A549 (cell line): Measurements from ENCODE around the gene SNAP91. TPM values are rescaled to one million over a fixed set of nuclear protein-coding genes. Genes with fewer than 3 reads are reported as not detected.

Experiments
- ATAC-seq, 2 experiments: fragments of 200-7000 bp in 1 of 2; fragments of >200 bp in 1 of 2; cut with Nextera tagmentation in 1 of 2; cut with Tn5 transposase in 1 of 2; 3 replicates each; pipeline versions ENCODE4 v1.8.0 to v1.9.1; 2018 to 2020; ENCODE audit warnings: mild to moderate bottlenecking in 1 of 2, moderate library complexity in 1 of 2
- CTCF ChIA-PET: fragments of 300-600 bp; sonication (Branson Sonifier 250); formaldehyde crosslinking; extraction: SDS; loops from one replicate; lab custom pipeline; 2021; ENCODE audit warnings: antibody characterized with exemption, inconsistent platforms; lab: Yijun Ruan, JAX
- POLR2A ChIA-PET: fragments of 350-600 bp; formaldehyde crosslinking; extraction: SDS; loops from one replicate; lab custom pipeline; 2021; ENCODE audit warnings: antibody characterized with exemption, inconsistent platforms; lab: Yijun Ruan, JAX
- DNase-seq, 2 experiments: peaks; one replicate each; pipeline versions ENCODE4 v3.0.0 to v3.0.0-alpha.2; 2011 to 2016; ENCODE audit warnings: low read depth in 1 of 2, low spot score in 1 of 2
- FAIRE-seq: peaks from 2 replicates; lab custom pipeline; 2011; peaks lifted over from hg19 to GRCh38; lab: Jason Lieb, UNC
- H3K27ac ChIP-seq, 2 experiments: fragments of >200 bp; sonication (Bioruptor Twin); formaldehyde crosslinking; 3 replicates each; pipeline ENCODE4 v1.5.1; 2016 to 2017
- H3K4me1 ChIP-seq: fragments of >200 bp; sonication (Bioruptor Twin); formaldehyde crosslinking; 3 replicates; pipeline ENCODE4 v1.6.1; 2016
- H3K4me2 ChIP-seq: fragments of >200 bp; sonication (Bioruptor Twin); formaldehyde crosslinking; 3 replicates; pipeline ENCODE4 v1.6.1; 2016
- H3K4me3 ChIP-seq: fragments of >200 bp; sonication (Bioruptor Twin); formaldehyde crosslinking; 3 replicates; pipeline ENCODE4 v1.5.1; 2016
- H3K9me3 ChIP-seq: fragments of >200 bp; sonication (Bioruptor Twin); formaldehyde crosslinking; 3 replicates; pipeline ENCODE4 v1.6.1; 2016
- CBX2 ChIP-seq: fragments of 200-600 bp; sonication (generic); IDR thresholded peaks from 2 replicates; pipeline ENCODE4 v1.6.1; 2016; ENCODE audit warnings: low read depth, mild to moderate bottlenecking, borderline replicate concordance
- CBX8 ChIP-seq: fragments of 200-600 bp; sonication (generic); IDR thresholded peaks from 2 replicates; pipeline ENCODE4 v1.6.1; 2016
- CEBPB ChIP-seq, 2 experiments: fragments of >200 bp in 1 of 2; sonication (Bioruptor Twin) in 1 of 2; formaldehyde crosslinking in 1 of 2; IDR thresholded peaks; 2 replicates each; pipeline ENCODE4 v1.6.1; 2012 to 2016
- EHF ChIP-seq: fragments of 250-450 bp; sonication (Bioruptor Pico); IDR thresholded peaks from 2 replicates; pipeline ENCODE4 v1.5.0; 2020; ENCODE audit warnings: mild to moderate bottlenecking
- EHMT2 ChIP-seq: fragments of 200-600 bp; sonication (generic); IDR thresholded peaks from 2 replicates; pipeline ENCODE4 v1.6.1; 2016; ENCODE audit warnings: antibody characterized with exemption, low read depth, mild to moderate bottlenecking, moderate library complexity
- ELK1 ChIP-seq: fragments of 150-350 bp; IDR thresholded peaks from 2 replicates; pipeline ENCODE4 v1.6.1; 2014; ENCODE audit warnings: low read depth, mild to moderate bottlenecking, low read length
- EP300 ChIP-seq, 2 experiments: fragments of >200 bp; sonication (Bioruptor Twin); formaldehyde crosslinking; IDR thresholded peaks; 2 replicates in 1 of 2; 3 replicates in 1 of 2; pipeline ENCODE4 v1.6.1; 2016 to 2017
- FOSL2 ChIP-seq, 2 experiments: fragments of 450-650 bp in 1 of 2; fragments of >200 bp in 1 of 2; sonication (Bioruptor Twin) in 1 of 2; formaldehyde crosslinking; IDR thresholded peaks; 2 replicates each; pipeline versions ENCODE4 v1.5.0 to v1.6.1; 2016 to 2020; ENCODE audit warnings: mild to moderate bottlenecking in 1 of 2, moderate library complexity in 1 of 2
- HDAC2 ChIP-seq: fragments of 200-600 bp; sonication (generic); IDR thresholded peaks from 2 replicates; pipeline ENCODE4 v1.6.1; 2016
- HOXA7 ChIP-seq: fragments of 250-450 bp; sonication (Bioruptor Pico); IDR thresholded peaks from 2 replicates; pipeline ENCODE4 v1.5.0; 2020; ENCODE audit warnings: mild to moderate bottlenecking, moderate library complexity
- HOXB5 ChIP-seq: fragments of 250-450 bp; sonication (Bioruptor Pico); IDR thresholded peaks from 2 replicates; pipeline ENCODE4 v1.5.0; 2020; ENCODE audit warnings: mild to moderate bottlenecking, moderate library complexity
- NFE2L2 ChIP-seq: fragments of 150-350 bp; conservative IDR thresholded peaks from 2 replicates; pipeline ENCODE4 v1.6.1; 2014; ENCODE audit warnings: low read length
- NPAS2 ChIP-seq: fragments of 250-450 bp; sonication (Bioruptor Pico); IDR thresholded peaks from 2 replicates; pipeline ENCODE4 v1.8.0; 2022; ENCODE audit warnings: mild to moderate bottlenecking, moderate library complexity, borderline replicate concordance
- PHF8 ChIP-seq: fragments of 200-600 bp; sonication (generic); IDR thresholded peaks from 2 replicates; pipeline ENCODE4 v1.6.1; 2016; ENCODE audit warnings: low read depth, mild to moderate bottlenecking, antibody characterized with exemption, moderate library complexity, borderline replicate concordance
- POLR2A ChIP-seq: IDR thresholded peaks from 2 replicates; pipeline ENCODE4 v1.6.1; 2012; ENCODE audit warnings: mild to moderate bottlenecking, low read length
- RAD21 ChIP-seq, 2 experiments: fragments of >200 bp in 1 of 2; sonication (Bioruptor Twin) in 1 of 2; formaldehyde crosslinking in 1 of 2; IDR thresholded peaks in 1 of 2; conservative IDR thresholded peaks in 1 of 2; 2 replicates in 1 of 2; 3 replicates in 1 of 2; pipeline ENCODE4 v1.6.1; 2012 to 2018; ENCODE audit warnings: inconsistent platforms in 1 of 2
- RARB ChIP-seq: fragments of 250-450 bp; sonication (Bioruptor Pico); IDR thresholded peaks from 2 replicates; pipeline ENCODE4 v1.8.0; 2021; ENCODE audit warnings: mild to moderate bottlenecking, moderate library complexity
- RCOR1 ChIP-seq: fragments of 150-350 bp; IDR thresholded peaks from 2 replicates; pipeline ENCODE4 v1.6.1; 2014; ENCODE audit warnings: antibody characterized with exemption, low read length, low read depth
- RNF2 ChIP-seq: fragments of 200-600 bp; sonication (generic); IDR thresholded peaks from 2 replicates; pipeline ENCODE4 v1.6.1; 2016; ENCODE audit warnings: low read depth, mild to moderate bottlenecking, antibody characterized with exemption, moderate library complexity, borderline replicate concordance
- SMC3 ChIP-seq: fragments of >200 bp; sonication (Bioruptor Twin); formaldehyde crosslinking; IDR thresholded peaks from 3 replicates; pipeline ENCODE4 v1.6.1; 2018; ENCODE audit warnings: inconsistent platforms
- TP53 ChIP-seq: fragments of 250-450 bp; sonication (Bioruptor Pico); IDR thresholded peaks from 2 replicates; pipeline ENCODE4 v1.5.0; 2021; ENCODE audit warnings: mild to moderate bottlenecking, moderate library complexity
- ZFP36 ChIP-seq: fragments of 450-650 bp; IDR thresholded peaks from 2 replicates; pipeline ENCODE4 v1.6.1; 2014; ENCODE audit warnings: borderline replicate concordance; ENCODE audit not compliant: partially characterized antibody
- WGBS: methylation state at CpG from one replicate; pipeline ENCODE4 v1.1.6; 2017; ENCODE audit errors: missing lambda C conversion rate; 5-methylcytosine and 5-hydroxymethylcytosine counted together
- polyA plus RNA-seq, 4 experiments: library from polyadenylated mRNA; depleted of rRNA in 3 of 4; stranded (reverse); fragments of >200 nt; fragmentation: RNase III in 1 of 4; extraction: RNeasy Plus Mini Kit Qiagen cat#74134 plus additional on column Dnase treatment in 1 of 4; gene quantifications; 2 replicates in 3 of 4; 3 replicates in 1 of 4; pipeline ENCODE4 v1.2.3, GENCODE V29; 2011 to 2017
- TF ChIP-seq, protein P1 (sequence below): fragments of >200 bp; sonication (Bioruptor Twin); formaldehyde crosslinking; IDR thresholded peaks from 3 replicates; pipeline ENCODE4 v1.5.1; 2016
- TF ChIP-seq, protein P2 (sequence below): fragments of >200 bp; sonication (Bioruptor Twin); formaldehyde crosslinking; IDR thresholded peaks from 3 replicates; pipeline ENCODE4 v1.6.1; 2016
- TF ChIP-seq, protein P3 (sequence below): fragments of 450-650 bp; IDR thresholded peaks from 2 replicates; pipeline ENCODE4 v1.6.1; 2014; ENCODE audit warnings: antibody characterized with exemption

SNAP91 gene
- polyA plus RNA-seq, 2 of the 4 experiments (the other 2 are of a cell fraction), result 0.13 to 0.39 TPM

DNA sequence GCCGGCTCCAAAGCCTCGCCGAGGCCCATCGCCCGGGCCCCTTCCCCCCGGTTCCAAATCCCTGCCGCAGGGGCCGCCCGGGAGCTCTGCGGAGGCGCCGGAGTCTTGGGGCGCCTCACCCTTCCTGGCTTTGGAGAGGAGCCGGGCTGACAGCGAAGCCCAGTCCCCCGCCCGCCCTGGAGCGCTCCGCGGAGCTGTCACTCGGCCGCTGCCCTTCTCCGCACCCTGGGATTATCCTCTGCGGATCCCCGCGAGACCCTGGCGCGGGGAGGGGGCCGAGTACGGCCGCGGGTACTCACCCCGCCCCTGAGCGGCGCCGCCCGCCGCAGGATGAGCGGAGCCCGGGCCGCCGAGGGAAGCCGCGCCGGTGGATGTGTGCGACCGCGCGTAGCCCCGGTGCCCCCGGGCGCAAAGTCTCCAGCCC is 343 bp downstream of the SNAP91 start:
- peak overlapping the region; percentile 35 to 74; a peak in 4 of 6 replicates for H3K27ac ChIP-seq
- no peak for FAIRE-seq
- H3K9me3 ChIP-seq, result peaks cover 5% of the 10 kb centered on the region; the same call in 2 of the 3 replicates
- ChIA-PET CTCF (no interaction called here), POLR2A (no interaction called here)
- H3K4me3 ChIP-seq, result peak overlapping the region; percentile 69
- WGBS, result no CpG with 5 or more reads among the region's 52 CpGs
- no peak for DNase-seq
- TF ChIP-seq ELK1 (no peak), PHF8 (no peak), EHMT2 (no peak), CEBPB (IDR thresholded peaks at IDR 0.05) (no peak), EP300 (IDR thresholded peaks at IDR 0.05) (no peak), HDAC2 (no peak), POLR2A (no peak)
- no peaks in the 10 kb centered on the region for H3K4me1 ChIP-seq
- H3K4me2 ChIP-seq, result peak overlapping the region; percentile 96
- ATAC-seq, result peak; percentile 83 to 85

DNA sequence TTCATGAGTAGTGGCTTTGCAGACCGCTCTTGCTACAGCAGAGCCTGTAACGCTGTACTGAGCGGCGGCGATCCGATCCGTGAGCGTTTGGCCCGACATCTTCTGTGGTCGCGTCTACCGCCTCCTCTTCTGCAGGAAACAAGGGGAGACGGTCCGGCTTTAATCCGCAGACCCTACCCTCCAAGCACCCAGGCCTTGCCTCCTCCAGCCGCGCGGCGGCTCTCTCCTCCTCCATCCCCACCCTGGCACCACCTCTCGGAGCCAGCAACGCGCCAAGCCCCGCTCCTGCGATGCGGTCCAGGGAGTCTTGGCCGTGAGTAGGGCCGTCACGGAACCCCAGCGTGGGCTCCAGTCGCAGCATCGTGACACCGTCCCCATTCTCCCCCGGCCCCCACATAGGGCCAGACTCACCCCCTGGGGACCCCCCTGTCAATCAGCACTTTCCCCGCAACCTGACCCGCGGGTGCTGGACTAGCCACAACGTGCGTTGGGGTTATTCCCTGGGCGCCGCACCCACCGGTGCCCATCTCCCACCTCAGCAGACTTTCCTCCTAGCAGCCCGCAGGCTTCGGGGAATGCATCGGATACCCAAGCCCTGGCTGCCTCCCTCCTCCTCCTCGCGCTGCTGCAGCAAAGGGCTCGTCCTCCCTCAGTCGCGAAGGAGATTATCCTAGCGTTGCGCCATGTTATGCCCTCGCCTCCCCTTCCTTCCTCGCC is 914 bp downstream of the SNAP91 start:
- TF ChIP-seq RARB (CRISPR knock-in tag) (no peak), RCOR1 (no peak), RAD21 (conservative IDR thresholded peaks at IDR 0.05 in 1 of 2, IDR thresholded peaks at IDR 0.05 in 1 of 2) (no peak), SMC3 (no peak), HDAC2 (no peak), CBX8 (no peak), NFE2L2 (no peak), FOSL2 (IDR thresholded peaks at IDR 0.05) (no peak), FOSL2 (CRISPR knock-in tag; IDR thresholded peaks at IDR 0.05) (no peak), TP53 (CRISPR knock-in tag) (no peak), CBX2 (no peak), EHF (CRISPR knock-in tag) (no peak), HOXB5 (CRISPR knock-in tag) (no peak), RNF2 (no peak), ELK1 (no peak), ZFP36 (no peak), HOXA7 (no peak), NPAS2 (no peak)
- TF ChIP-seq, protein P1, sequence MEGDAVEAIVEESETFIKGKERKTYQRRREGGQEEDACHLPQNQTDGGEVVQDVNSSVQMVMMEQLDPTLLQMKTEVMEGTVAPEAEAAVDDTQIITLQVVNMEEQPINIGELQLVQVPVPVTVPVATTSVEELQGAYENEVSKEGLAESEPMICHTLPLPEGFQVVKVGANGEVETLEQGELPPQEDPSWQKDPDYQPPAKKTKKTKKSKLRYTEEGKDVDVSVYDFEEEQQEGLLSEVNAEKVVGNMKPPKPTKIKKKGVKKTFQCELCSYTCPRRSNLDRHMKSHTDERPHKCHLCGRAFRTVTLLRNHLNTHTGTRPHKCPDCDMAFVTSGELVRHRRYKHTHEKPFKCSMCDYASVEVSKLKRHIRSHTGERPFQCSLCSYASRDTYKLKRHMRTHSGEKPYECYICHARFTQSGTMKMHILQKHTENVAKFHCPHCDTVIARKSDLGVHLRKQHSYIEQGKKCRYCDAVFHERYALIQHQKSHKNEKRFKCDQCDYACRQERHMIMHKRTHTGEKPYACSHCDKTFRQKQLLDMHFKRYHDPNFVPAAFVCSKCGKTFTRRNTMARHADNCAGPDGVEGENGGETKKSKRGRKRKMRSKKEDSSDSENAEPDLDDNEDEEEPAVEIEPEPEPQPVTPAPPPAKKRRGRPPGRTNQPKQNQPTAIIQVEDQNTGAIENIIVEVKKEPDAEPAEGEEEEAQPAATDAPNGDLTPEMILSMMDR, result no peak
- TF ChIP-seq, protein P2, sequence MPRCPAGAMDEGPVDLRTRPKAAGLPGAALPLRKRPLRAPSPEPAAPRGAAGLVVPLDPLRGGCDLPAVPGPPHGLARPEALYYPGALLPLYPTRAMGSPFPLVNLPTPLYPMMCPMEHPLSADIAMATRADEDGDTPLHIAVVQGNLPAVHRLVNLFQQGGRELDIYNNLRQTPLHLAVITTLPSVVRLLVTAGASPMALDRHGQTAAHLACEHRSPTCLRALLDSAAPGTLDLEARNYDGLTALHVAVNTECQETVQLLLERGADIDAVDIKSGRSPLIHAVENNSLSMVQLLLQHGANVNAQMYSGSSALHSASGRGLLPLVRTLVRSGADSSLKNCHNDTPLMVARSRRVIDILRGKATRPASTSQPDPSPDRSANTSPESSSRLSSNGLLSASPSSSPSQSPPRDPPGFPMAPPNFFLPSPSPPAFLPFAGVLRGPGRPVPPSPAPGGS, result no peak
- TF ChIP-seq, protein P3, sequence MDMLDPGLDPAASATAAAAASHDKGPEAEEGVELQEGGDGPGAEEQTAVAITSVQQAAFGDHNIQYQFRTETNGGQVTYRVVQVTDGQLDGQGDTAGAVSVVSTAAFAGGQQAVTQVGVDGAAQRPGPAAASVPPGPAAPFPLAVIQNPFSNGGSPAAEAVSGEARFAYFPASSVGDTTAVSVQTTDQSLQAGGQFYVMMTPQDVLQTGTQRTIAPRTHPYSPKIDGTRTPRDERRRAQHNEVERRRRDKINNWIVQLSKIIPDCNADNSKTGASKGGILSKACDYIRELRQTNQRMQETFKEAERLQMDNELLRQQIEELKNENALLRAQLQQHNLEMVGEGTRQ, result no peak
- ChIA-PET CTCF (no interaction called here), POLR2A (no interaction called here)
- H3K27ac ChIP-seq, result peak overlapping the region in 1 of 2 experiments; percentile 74; a peak in 2 of 6 replicates
- no peak for FAIRE-seq
- no peaks in the 10 kb centered on the region for H3K4me1 ChIP-seq
- ATAC-seq, result peak; percentile 71 to 74; a peak in 5 of 6 replicates
- DNase-seq, result no peak
- H3K4me2 ChIP-seq, result peak overlapping the region; percentile 96
- 77% methylated on average over 29 of the region's 53 CpGs for WGBS
- peak overlapping the region; percentile 69 for H3K4me3 ChIP-seq
- peaks cover 5% of the 10 kb centered on the region; the same call in 2 of the 3 replicates for H3K9me3 ChIP-seq
